Breast epithelium (tissue), 4 donors: Measurements from ENCODE around the gene RAB20. TPM values are rescaled to one million over a fixed set of nuclear protein-coding genes. Genes with fewer than 3 reads are reported as not detected.
"Not testable (repeated sequence)": the region's sequence is repeated elsewhere in the genome, so short reads cannot be mapped to it uniquely, and the experiment has no call there.

Experiments used
- DNase-seq, 2 donors: peaks; one replicate each; pipeline ENCODE4 v3.0.0-alpha.2; 2019; ENCODE audit warnings: low spot score in 2 of 2
- H3K27ac ChIP-seq, 2 donors: fragments of 200-600 bp; sonication (generic) in 1 of 2; one replicate each; pipeline ENCODE4 v1.5.1; 2016 to 2019; ENCODE audit warnings: mild to moderate bottlenecking in 1 of 2
- H3K27me3 ChIP-seq, 2 donors: fragments of 200-600 bp; sonication (generic) in 1 of 2; one replicate each; pipeline versions ENCODE4 v1.5.1 to v1.6.0; 2017 to 2019; ENCODE audit warnings: control low read depth in 1 of 2, mild to moderate bottlenecking in 1 of 2
- H3K36me3 ChIP-seq: fragments of 200-600 bp; one replicate; pipeline ENCODE4 v1.5.1; 2019
- H3K4me1 ChIP-seq, 2 donors: fragments of 200-600 bp; sonication (generic); one replicate each; pipeline ENCODE4 v1.5.1; 2016 to 2019; ENCODE audit warnings: control low read depth in 1 of 2
- H3K4me3 ChIP-seq, 3 donors: fragments of 200-600 bp; sonication (generic); 1 replicate in 2 of 3; 2 replicates in 1 of 3; pipeline ENCODE4 v1.5.1; 2016 to 2019; ENCODE audit warnings: mild to moderate bottlenecking in 3 of 3, moderate library complexity in 2 of 3
- H3K9me3 ChIP-seq, 2 donors: fragments of 200-600 bp; sonication (generic) in 1 of 2; one replicate each; pipeline ENCODE4 v1.5.1; 2016 to 2019; ENCODE audit warnings: control low read depth in 1 of 2
- POLR2A ChIP-seq: fragments of 450-650 bp; IDR thresholded peaks from one replicate; pipeline ENCODE4 v1.6.1; 2016; ENCODE audit warnings: antibody characterized with exemption, mild to moderate bottlenecking, moderate library complexity
- POLR2AphosphoS5 ChIP-seq, 3 donors: sonication (generic); formaldehyde crosslinking; IDR thresholded peaks; one replicate each; pipeline ENCODE4 v1.6.1; 2017; ENCODE audit warnings: antibody characterized with exemption in 3 of 3
- intact Hi-C: fragments of 100-400 bp; cut with DNase I; formaldehyde crosslinking; loops from one replicate; pipeline ENCODE4 v1.15.1; 2023; ENCODE audit warnings: low total_unique reads
- total RNA-seq, 3 donors: library from RNA; depleted of rRNA; stranded (reverse); fragments of >200 nt; gene quantifications; one replicate each; pipeline ENCODE4 v1.1.0, GENCODE V29; 2016
- TF ChIP-seq, protein P1 (sequence below), 3 donors: fragments of 450-650 bp; IDR thresholded peaks; one replicate each; pipeline ENCODE4 v1.5.1; 2016 to 2017; ENCODE audit warnings: antibody characterized with exemption in 3 of 3, mild to moderate bottlenecking in 3 of 3, moderate library complexity in 3 of 3

RAB20 gene
- total RNA-seq, 3 donors from 2014 or later = 25.8 to 33.4 (median 30.0) TPM

DNA sequence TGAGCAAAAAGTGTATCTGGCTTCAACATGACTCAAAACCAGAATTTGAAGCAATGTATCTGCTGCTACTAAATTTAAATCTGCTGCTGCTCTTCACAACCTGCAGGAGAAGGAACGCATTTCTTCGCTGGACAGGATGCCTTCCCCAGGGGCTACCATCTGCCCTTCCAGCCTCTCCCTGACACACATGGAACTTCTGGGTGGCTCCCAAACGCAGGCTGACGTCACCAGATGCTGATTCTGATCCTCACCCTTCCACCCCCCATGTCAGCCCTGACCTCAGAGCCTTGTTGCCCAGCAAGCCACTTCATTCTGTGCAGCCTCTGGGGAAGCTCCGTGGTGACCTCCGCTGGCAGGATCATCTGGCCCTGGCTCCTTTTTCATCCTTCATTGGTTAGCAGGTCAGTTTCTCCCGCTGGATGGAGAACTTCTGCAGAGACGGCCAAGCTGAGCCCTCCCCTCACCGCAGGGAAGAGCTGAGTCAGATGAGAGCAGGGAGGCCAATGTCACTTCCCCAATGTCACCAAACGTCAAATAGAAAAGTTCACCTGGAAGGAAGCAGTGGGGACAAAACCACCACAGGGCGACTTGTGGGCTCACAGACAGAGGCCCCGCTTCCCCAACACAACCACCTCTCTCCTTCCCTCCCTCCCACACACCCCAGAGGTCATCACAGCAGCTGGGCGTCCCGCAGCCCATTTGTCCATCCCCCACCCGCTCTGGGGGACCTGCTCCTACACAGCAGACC, 14.0 kb upstream of the RAB20 start:
- DNase-seq = no peak
- Histone ChIP-seq H3K36me3 (no peaks in the 10 kb centered on the region), H3K4me3 (no peak overlapping the region), H3K27me3 (no peaks in the 10 kb centered on the region), H3K27ac (no peak overlapping the region), H3K9me3 (no peaks in the 10 kb centered on the region), H3K4me1 (no peaks in the 10 kb centered on the region)
- intact Hi-C loops = no loop called here
- TF ChIP-seq POLR2A (no peak), POLR2AphosphoS5 (IDR thresholded peaks at IDR 0.05) (no peak)
- TF ChIP-seq, protein P1, sequence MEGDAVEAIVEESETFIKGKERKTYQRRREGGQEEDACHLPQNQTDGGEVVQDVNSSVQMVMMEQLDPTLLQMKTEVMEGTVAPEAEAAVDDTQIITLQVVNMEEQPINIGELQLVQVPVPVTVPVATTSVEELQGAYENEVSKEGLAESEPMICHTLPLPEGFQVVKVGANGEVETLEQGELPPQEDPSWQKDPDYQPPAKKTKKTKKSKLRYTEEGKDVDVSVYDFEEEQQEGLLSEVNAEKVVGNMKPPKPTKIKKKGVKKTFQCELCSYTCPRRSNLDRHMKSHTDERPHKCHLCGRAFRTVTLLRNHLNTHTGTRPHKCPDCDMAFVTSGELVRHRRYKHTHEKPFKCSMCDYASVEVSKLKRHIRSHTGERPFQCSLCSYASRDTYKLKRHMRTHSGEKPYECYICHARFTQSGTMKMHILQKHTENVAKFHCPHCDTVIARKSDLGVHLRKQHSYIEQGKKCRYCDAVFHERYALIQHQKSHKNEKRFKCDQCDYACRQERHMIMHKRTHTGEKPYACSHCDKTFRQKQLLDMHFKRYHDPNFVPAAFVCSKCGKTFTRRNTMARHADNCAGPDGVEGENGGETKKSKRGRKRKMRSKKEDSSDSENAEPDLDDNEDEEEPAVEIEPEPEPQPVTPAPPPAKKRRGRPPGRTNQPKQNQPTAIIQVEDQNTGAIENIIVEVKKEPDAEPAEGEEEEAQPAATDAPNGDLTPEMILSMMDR (IDR thresholded peaks at IDR 0.05) = no peak

DNA sequence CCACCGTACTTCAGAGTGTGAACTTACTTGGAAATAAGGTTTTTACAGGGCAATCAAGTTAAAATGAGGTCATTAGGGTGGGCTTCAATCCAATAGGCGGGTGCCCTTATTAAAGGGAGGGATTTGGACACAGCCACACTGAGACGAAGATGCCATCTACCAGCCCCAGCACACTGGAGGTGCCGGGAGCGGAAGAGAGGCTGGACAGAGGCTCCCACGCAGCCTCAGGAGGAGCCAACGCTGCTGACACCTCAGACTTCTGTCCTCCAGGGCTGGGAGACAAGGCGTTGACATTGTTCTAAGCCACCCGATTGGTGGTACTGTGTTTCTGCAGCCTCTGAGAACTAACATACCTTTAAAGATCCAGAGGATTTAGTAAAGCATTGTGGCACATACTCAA, 12.6 kb upstream of the RAB20 start:
- Histone ChIP-seq H3K36me3 (no peaks in the 10 kb centered on the region), H3K4me3 (no peak overlapping the region), H3K9me3 (no peaks in the 10 kb centered on the region), H3K27ac (no peak overlapping the region), H3K4me1 (no peaks in the 10 kb centered on the region), H3K27me3 (no peaks in the 10 kb centered on the region)
- no peak for DNase-seq
- intact Hi-C loops = no loop called here
- TF ChIP-seq, protein P1 (IDR thresholded peaks at IDR 0.05) = no peak
- TF ChIP-seq POLR2A (no peak), POLR2AphosphoS5 (IDR thresholded peaks at IDR 0.05) (no peak)

DNA sequence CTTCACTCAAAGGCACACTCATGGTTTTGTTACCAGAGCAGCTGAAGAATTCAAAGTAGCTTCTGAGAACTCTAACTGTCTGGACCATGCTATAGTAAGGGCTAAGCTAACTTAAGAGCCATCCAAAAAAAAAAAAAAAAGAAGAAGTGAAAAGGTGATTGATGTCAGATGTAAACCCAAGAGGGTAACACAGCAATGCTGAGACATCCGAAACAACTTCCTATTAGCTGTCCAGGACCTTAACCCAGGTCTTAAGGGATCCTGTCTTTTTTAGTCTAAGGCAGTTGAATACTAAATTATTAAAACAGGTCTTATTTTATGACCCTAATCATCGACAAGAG, 11.2 kb upstream of the RAB20 start:
- H3K4me1 ChIP-seq = no peaks in the 10 kb centered on the region
- intact Hi-C loops = no loop called here
- H3K4me3 ChIP-seq = no peak overlapping the region
- TF ChIP-seq POLR2A (no peak), POLR2AphosphoS5 (IDR thresholded peaks at IDR 0.05) (no peak)
- TF ChIP-seq, protein P1 (IDR thresholded peaks at IDR 0.05) = no peak
- H3K27me3 ChIP-seq = no peaks in the 10 kb centered on the region
- no peak for DNase-seq
- H3K9me3 ChIP-seq = no peaks in the 10 kb centered on the region
- H3K36me3 ChIP-seq = no peaks in the 10 kb centered on the region
- H3K27ac ChIP-seq = no peak overlapping the region

DNA sequence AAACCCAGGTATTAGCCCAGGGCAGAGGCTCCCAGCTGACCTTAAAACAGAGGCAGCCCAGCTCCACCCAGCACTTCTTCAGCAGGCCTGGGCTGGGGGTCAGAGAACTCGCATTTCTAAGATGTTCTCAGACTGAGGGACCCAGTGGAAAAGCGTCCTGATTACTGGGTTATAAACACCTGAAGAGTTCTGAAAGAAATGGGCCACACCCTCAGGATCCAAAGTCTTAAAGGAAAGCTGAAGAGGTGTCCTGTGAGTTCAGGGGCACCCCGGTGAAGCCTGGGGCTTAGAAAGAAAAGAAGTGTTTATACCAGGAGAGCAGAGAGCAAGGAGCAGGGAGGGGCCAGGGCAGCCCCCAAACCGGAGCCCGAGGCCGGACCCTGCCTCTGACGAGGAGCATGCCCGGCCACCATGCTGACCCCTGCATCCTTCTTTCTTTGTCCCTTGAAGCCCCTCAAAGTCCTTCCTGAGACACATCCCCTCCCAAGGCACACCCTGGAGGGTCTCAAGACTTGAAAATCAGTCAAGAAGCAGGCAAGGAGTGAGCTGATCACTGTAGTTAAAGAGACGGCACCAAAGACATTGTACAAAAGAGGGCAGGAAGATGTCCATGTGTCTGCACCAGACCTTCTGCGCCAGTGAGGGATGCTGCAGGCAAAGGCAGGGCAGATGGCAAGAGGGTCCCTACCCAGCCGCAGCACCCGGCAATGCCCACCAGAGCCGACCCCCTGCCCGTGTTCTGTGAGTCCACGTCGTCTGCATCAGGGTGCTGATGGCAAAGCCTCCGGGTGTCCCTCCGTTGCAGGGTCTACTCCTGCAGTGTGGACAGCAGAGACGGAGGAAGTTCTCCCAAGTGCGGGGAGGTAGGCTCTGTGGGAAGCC, 10.6 kb upstream of the RAB20 start:
- intact Hi-C loops = no loop called here
- Histone ChIP-seq H3K9me3 (no peaks in the 10 kb centered on the region), H3K4me3 (no peak overlapping the region), H3K36me3 (no peaks in the 10 kb centered on the region), H3K27me3 (no peaks in the 10 kb centered on the region), H3K27ac (no peak overlapping the region), H3K4me1 (no peaks in the 10 kb centered on the region)
- DNase-seq = no peak
- TF ChIP-seq POLR2AphosphoS5 (IDR thresholded peaks at IDR 0.05) (no peak), POLR2A (no peak)
- TF ChIP-seq, protein P1 (IDR thresholded peaks at IDR 0.05) = no peak

DNA sequence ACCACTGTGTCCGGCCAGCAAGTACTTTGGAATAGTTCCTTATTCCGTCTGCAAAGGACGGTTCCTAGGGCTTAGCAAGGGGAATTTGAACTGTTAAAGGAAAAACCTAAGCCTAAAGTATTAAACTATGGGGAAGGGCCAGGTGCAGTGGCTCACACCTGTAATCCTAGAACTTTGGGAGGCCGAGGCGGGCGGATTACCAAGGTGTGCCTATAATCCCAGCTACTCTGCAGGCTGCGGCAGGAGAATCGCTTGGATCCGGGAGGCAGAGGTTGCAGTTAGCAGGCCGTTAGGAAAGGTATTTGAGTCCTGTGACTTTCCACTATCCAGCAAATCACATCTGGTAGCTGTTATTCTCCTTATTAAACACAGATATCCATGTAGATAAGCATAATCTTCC, 9.4 kb upstream of the RAB20 start:
- no peaks in the 10 kb centered on the region for H3K9me3 ChIP-seq
- H3K27ac ChIP-seq = no peak overlapping the region
- no peak overlapping the region for H3K4me3 ChIP-seq
- no peaks in the 10 kb centered on the region for H3K36me3 ChIP-seq
- no peaks in the 10 kb centered on the region for H3K4me1 ChIP-seq
- intact Hi-C loops = no loop called here
- no peak for DNase-seq
- H3K27me3 ChIP-seq = no peaks in the 10 kb centered on the region
- no peak for TF ChIP-seq POLR2A
- TF ChIP-seq, protein P1 (IDR thresholded peaks at IDR 0.05) = no peak
- no peak for TF ChIP-seq POLR2AphosphoS5 (IDR thresholded peaks at IDR 0.05)

DNA sequence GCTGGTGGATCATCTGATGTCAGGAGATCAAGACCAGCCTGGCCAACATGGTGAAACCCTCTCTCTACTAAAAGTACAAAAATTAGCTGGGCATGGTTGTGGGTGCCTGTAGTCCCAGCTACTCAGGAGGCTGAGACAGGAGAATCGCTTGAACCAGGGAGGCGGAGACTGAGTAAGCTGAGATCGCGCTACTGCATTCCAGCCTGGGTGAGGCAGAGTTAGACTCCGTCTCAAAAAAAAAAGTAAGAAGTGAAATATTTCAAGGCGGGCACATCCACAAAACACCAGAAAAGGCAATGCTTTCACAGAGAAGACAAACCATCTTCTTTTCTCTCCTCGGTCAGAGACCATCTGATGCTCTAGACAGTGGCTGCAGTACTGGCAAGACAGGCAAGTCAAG, 8.4 kb upstream of the RAB20 start:
- DNase-seq, H3K27me3 ChIP-seq, H3K9me3 ChIP-seq, intact Hi-C loops, H3K4me1 ChIP-seq, H3K4me3 ChIP-seq, H3K36me3 ChIP-seq, H3K27ac ChIP-seq: not testable (repeated sequence)
